CD4-positive, CD25-positive, alpha-beta regulatory T cell (primary cell): ENCODE data around the gene PAK5. TPM values are rescaled to one million over a fixed set of nuclear protein-coding genes. Genes with fewer than 3 reads are reported as not detected.

Source experiments
- ATAC-seq, 2 donors: fragments of 150-1000 bp; cut with Tn5 transposase; one replicate each; pipeline ENCODE4 v1.10.0; 2021; ENCODE audit warnings: low read depth in 2 of 2, moderate number of reproducible peaks in 2 of 2, moderate library complexity in 1 of 2
- DNase-seq, 3 donors: peaks; one replicate each; pipeline versions ENCODE4 v3.0.0 to v3.0.0-alpha.2; 2012 to 2022; ENCODE audit warnings: mixed read lengths in 1 of 3
- H3K27ac ChIP-seq: one replicate; pipeline ENCODE4 v1.7.0; 2013; ENCODE audit warnings: mild to moderate bottlenecking, low read length; ENCODE audit not compliant: insufficient read depth, poor library complexity, severe bottlenecking
- H3K27me3 ChIP-seq: one replicate; pipeline ENCODE4 v1.7.0; 2013; ENCODE audit warnings: low read length; ENCODE audit not compliant: control insufficient read depth, insufficient read depth
- H3K36me3 ChIP-seq: one replicate; pipeline ENCODE4 v1.7.0; 2013; ENCODE audit warnings: mild to moderate bottlenecking, low read length, moderate library complexity; ENCODE audit not compliant: control insufficient read depth, insufficient read depth
- H3K4me1 ChIP-seq: 2 replicates; pipeline ENCODE4 v1.7.0; 2013; ENCODE audit warnings: mild to moderate bottlenecking, low read length; ENCODE audit not compliant: insufficient read depth, control insufficient read depth, poor library complexity, severe bottlenecking
- H3K4me3 ChIP-seq: one replicate; pipeline ENCODE4 v1.7.0; 2013; ENCODE audit warnings: low read depth, mild to moderate bottlenecking, low read length, moderate library complexity
- H3K9me3 ChIP-seq, 2 experiments: 1 replicate in 1 of 2; 2 replicates in 1 of 2; pipeline ENCODE4 v1.7.0; 2013; ENCODE audit warnings: low read length in 2 of 2, mild to moderate bottlenecking in 1 of 2, moderate library complexity in 1 of 2; ENCODE audit not compliant: control insufficient read depth in 2 of 2
- H3K27ac Mint-ChIP-seq, 3 donors: one replicate each; pipeline ENCODE4 v1.8.0; 2020 to 2022; ENCODE audit warnings: mild to moderate bottlenecking in 3 of 3, mixed read lengths in 3 of 3, moderate library complexity in 2 of 3
- H3K27me3 Mint-ChIP-seq: one replicate; pipeline ENCODE4 v1.8.0; 2022; ENCODE audit warnings: mild to moderate bottlenecking, mixed read lengths
- H3K36me3 Mint-ChIP-seq: one replicate; pipeline ENCODE4 v1.8.0; 2020; ENCODE audit warnings: mixed read lengths
- H3K4me1 Mint-ChIP-seq, 4 donors: one replicate each; pipeline ENCODE4 v1.8.0; 2020 to 2022; ENCODE audit warnings: mixed read lengths in 4 of 4, mild to moderate bottlenecking in 1 of 4
- H3K4me3 Mint-ChIP-seq, 4 donors: one replicate each; pipeline ENCODE4 v1.8.0; 2020 to 2022; ENCODE audit warnings: mild to moderate bottlenecking in 4 of 4, mixed read lengths in 4 of 4, moderate library complexity in 3 of 4
- H3K9me3 Mint-ChIP-seq, 7 donors: one replicate each; pipeline ENCODE4 v1.8.0; 2020 to 2022; ENCODE audit warnings: mixed read lengths in 7 of 7, mild to moderate bottlenecking in 3 of 7, moderate library complexity in 2 of 7
- polyA plus RNA-seq, 4 donors: library from polyadenylated mRNA; unstranded; fragments of 300-500 nt; fragmentation: Illumina TruSeq; gene quantifications; one replicate each; pipeline ENCODE4 v1.2.3, GENCODE V29; 2021
- total RNA-seq: library from RNA; stranded (reverse); gene quantifications from one replicate; pipeline ENCODE4 v1.2.3, GENCODE V29; 2022

PAK5 gene
- total and polyA plus RNA-seq, 5 donors from 2014 or later: not detected

DNA sequence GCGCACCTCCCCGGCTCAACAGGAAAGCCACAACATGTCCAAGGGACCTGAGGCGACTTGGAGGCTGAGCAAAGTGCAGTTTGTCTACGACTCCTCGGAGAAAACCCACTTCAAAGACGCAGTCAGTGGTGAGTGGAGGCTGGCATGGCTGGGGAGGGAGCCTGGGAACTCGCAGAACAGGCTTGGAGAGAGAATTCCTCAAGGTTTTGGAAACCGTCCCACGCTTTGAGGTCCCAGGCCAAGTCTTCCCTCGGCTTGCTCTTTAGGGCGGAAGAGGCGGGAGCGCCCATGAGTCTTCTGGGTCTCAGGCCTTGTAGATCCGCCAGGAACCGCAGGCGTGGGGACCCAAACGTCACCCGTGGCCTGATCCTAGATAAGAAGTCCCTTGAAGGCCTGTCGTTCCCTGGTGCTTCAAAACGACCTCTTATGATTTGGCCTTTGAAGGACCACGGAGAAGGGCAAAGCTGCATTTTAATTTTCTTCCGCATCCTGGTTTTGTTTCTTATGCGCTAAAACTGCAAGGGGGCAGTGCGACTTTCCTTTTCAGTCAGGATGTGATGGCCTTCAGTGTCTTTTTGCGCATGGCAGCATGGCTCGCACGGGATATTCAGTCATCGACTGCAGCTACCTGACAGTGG, 322.5 kb downstream of the PAK5 start:
- Mint-ChIP-seq H3K27me3 (peaks cover 40% of the 10 kb centered on the region), H3K27ac (no peak overlapping the region), H3K4me1 (no peaks in the 10 kb centered on the region), H3K36me3 (no peaks in the 10 kb centered on the region), H3K4me3 (no peak overlapping the region), H3K9me3 (peaks cover 0 to 5% (median 0%) of the 10 kb centered on the region in 7 donors)
- Histone ChIP-seq H3K9me3 (no peaks in the 10 kb centered on the region), H3K4me3 (no peak overlapping the region), H3K27me3 (peaks cover 13% of the 10 kb centered on the region), H3K36me3 (no peaks in the 10 kb centered on the region), H3K4me1 (no peaks in the 10 kb centered on the region), H3K27ac (no peak overlapping the region)
- DNase-seq (no peak), ATAC-seq (no peak)

DNA sequence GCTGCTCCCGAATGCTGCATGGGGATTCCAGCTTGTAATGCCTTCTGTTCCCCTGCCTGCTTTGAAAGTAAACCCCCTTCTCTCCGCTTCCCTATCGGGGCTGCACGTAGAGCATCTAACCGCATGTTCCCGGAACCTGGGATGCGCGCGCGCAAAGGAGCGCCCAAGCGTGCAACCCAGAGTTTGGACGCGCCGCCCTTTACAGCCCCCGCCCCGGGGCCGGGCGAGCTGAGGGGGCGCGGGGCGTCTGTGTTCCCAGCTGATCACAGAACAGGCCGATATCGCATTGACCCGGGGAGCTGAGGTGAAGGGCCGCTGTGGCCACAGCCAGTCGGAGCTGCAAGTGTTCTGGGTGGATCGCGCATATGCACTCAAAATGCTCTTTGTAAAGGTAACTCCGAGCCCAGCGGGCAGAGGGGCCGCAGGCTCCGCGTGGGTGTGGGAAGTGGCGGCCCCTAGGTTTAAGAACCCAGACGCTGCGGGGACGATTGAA, 323.1 kb downstream of the PAK5 start:
- H3K27me3 ChIP-seq: peaks cover 13% of the 10 kb centered on the region

DNA sequence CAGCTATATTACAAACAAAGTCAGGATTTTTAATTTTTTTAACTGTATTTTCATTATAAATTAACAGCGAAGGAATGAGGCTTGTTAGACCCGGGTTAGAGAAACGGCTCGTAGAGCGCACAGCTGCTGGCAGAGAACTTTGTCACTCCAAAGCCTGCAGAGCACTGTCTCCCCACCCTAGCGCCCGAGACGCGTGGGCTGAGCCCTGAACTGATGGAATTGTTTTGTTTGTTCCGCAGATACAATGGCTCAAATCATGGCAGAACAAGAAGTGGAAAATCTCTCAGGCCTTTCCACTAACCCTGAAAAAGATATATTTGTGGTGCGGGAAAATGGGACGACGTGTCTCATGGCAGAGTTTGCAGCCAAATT, 323.7 kb downstream of the PAK5 start:
- H3K27ac ChIP-seq: no peak overlapping the region
- H3K27me3 ChIP-seq: peaks cover 13% of the 10 kb centered on the region
- DNase-seq (no peak), ATAC-seq (no peak)
- H3K4me1 ChIP-seq: no peaks in the 10 kb centered on the region
- Mint-ChIP-seq H3K9me3 (peaks cover 0 to 5% (median 0%) of the 10 kb centered on the region in 7 donors), H3K27me3 (peaks cover 42% of the 10 kb centered on the region), H3K4me1 (no peaks in the 10 kb centered on the region), H3K4me3 (no peak overlapping the region), H3K36me3 (no peaks in the 10 kb centered on the region), H3K27ac (no peak overlapping the region)
- no peaks in the 10 kb centered on the region for H3K9me3 ChIP-seq
- H3K36me3 ChIP-seq: no peaks in the 10 kb centered on the region
- H3K4me3 ChIP-seq: no peak overlapping the region

More for the DNA sequence above, 323.1 kb downstream of the PAK5 start:
- Mint-ChIP-seq H3K27me3 (peaks cover 40% of the 10 kb centered on the region), H3K9me3 (peaks cover 0 to 5% (median 0%) of the 10 kb centered on the region in 7 donors), H3K4me3 (no peak overlapping the region), H3K4me1 (no peaks in the 10 kb centered on the region), H3K36me3 (no peaks in the 10 kb centered on the region), H3K27ac (no peak overlapping the region)
- Histone ChIP-seq H3K36me3 (no peaks in the 10 kb centered on the region), H3K27ac (no peak overlapping the region), H3K9me3 (no peaks in the 10 kb centered on the region), H3K4me1 (no peaks in the 10 kb centered on the region), H3K4me3 (no peak overlapping the region)
- ATAC-seq (no peak), DNase-seq (no peak)

DNA sequence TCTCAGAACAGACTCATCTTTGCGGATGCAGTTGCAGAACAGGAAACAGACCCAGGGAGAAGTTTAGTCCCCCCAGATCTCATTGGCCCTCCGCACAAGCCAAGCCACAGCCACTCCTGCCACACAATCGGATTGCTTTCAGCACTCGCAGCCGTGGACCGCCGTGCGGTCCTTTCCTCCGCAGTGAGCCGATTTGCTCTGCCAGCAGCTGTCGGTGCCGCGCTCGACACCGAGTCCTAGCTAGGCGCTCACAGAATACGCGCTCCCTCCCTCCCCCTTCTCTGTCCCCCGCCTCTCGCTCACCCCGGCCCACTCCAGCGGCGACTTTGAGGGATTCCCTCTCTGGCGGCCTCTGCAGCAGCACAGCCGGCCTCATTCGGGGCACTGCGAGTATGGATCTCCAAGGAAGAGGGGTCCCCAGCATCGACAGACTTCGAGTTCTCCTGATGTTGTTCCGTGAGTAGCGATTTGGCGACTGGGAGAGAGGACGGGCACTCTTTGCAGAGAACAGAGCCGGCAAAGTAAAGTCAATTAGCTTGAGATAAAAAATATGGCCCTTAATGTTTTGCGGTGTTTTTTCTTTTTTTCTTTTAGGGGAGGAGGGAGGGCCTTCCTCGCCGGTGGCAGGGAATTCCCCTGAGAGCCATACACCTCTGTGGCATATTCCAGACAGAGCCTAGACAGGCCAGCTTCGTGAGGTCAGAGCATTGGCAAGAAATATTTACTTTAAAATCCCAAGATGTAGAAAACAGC, 324.2 kb downstream of the PAK5 start, which contains the start of gene LAMP5:
TSS of gene LAMP5 (plus strand) at position 130 of the 753 bp plus-strand sequence. CDS start at position 393, 263 bp downstream.
- Histone ChIP-seq H3K4me3 (no peak within 1 kb of the TSS), H3K9me3 (no peaks in the 10 kb centered on the region), H3K27ac (no peak within 1 kb of the TSS), H3K27me3 (peaks cover 13% of the 10 kb centered on the region), H3K4me1 (no peaks in the 10 kb centered on the region), H3K36me3 (no peaks in the 10 kb centered on the region)
- Mint-ChIP-seq H3K9me3 (peaks cover 0 to 5% (median 0%) of the 10 kb centered on the region in 7 donors), H3K4me1 (no peaks in the 10 kb centered on the region), H3K27ac (peak within 1 kb of the TSS in 1 of 3 donors; percentile 49), H3K36me3 (no peaks in the 10 kb centered on the region), H3K27me3 (peaks cover 48% of the 10 kb centered on the region), H3K4me3 (no peak within 1 kb of the TSS)
- ATAC-seq (no peak), DNase-seq (no peak)

GRCh38 chr20:9514072-9514460, 324.8 kb downstream of the PAK5 start:
- Histone ChIP-seq H3K4me3 (no peak overlapping the region), H3K36me3 (no peaks in the 10 kb centered on the region), H3K9me3 (no peaks in the 10 kb centered on the region), H3K4me1 (no peaks in the 10 kb centered on the region), H3K27ac (no peak overlapping the region), H3K27me3 (peaks cover 13% of the 10 kb centered on the region)
- DNase-seq: no peak
- H3K36me3 Mint-ChIP-seq: no peaks in the 10 kb centered on the region
- H3K27me3 Mint-ChIP-seq: peaks cover 53% of the 10 kb centered on the region
- no peak overlapping the region for H3K4me3 Mint-ChIP-seq
- H3K4me1 Mint-ChIP-seq: no peaks in the 10 kb centered on the region
- peak overlapping the region in 1 of 3 donors; percentile 49 for H3K27ac Mint-ChIP-seq
- ATAC-seq: no peak
- H3K9me3 Mint-ChIP-seq: peaks cover 0 to 8% (median 0%) of the 10 kb centered on the region in 7 donors

- Mint-ChIP-seq H3K4me3 (no peak overlapping the region), H3K4me1 (no peaks in the 10 kb centered on the region), H3K27me3 (peaks cover 59% of the 10 kb centered on the region), H3K9me3 (peaks cover 0 to 9% (median 0%) of the 10 kb centered on the region in 7 donors), H3K36me3 (no peaks in the 10 kb centered on the region), H3K27ac (no peak overlapping the region)
- Histone ChIP-seq H3K27me3 (peaks cover 7% of the 10 kb centered on the region), H3K27ac (no peak overlapping the region), H3K4me1 (no peaks in the 10 kb centered on the region), H3K9me3 (no peaks in the 10 kb centered on the region), H3K36me3 (no peaks in the 10 kb centered on the region), H3K4me3 (no peak overlapping the region)
- DNase-seq: no peak
- ATAC-seq: no peak
Observed at GRCh38 chr20:9510911-9511310, 328.0 kb downstream of the PAK5 start.

- H3K36me3 ChIP-seq: no peaks in the 10 kb centered on the region
- H3K4me1 Mint-ChIP-seq: no peaks in the 10 kb centered on the region
- peaks cover 6% of the 10 kb centered on the region for H3K27me3 ChIP-seq
- H3K27ac ChIP-seq: no peak overlapping the region
- H3K4me3 Mint-ChIP-seq: no peak overlapping the region
- peaks cover 0 to 6% (median 0%) of the 10 kb centered on the region in 7 donors for H3K9me3 Mint-ChIP-seq
- peaks cover 48% of the 10 kb centered on the region for H3K27me3 Mint-ChIP-seq
- no peaks in the 10 kb centered on the region for H3K9me3 ChIP-seq
- H3K27ac Mint-ChIP-seq: no peak overlapping the region
- H3K4me1 ChIP-seq: no peaks in the 10 kb centered on the region
- DNase-seq (no peak), ATAC-seq (no peak)
- no peak overlapping the region for H3K4me3 ChIP-seq
- no peaks in the 10 kb centered on the region for H3K36me3 Mint-ChIP-seq
Observed at GRCh38 chr20:9509246-9509645, 329.6 kb downstream of the PAK5 start.
